Fibroblast of mammary gland (primary cell): ENCODE measurements around the gene MGRN1.

Source experiments
- DNase-seq: peaks from one replicate; pipeline ENCODE4 v3.0.0-alpha.2; 2010; ENCODE audit warnings: low read depth
- H3K4me3 ChIP-seq: 2 replicates; pipeline ENCODE4 v1.5.1; 2011; ENCODE audit warnings: low read depth, mild to moderate bottlenecking, low read length, moderate library complexity; ENCODE audit not compliant: control insufficient read depth
- CTCF ChIP-seq: conservative IDR thresholded peaks from 2 replicates; pipeline ENCODE4 v1.5.1; 2011; ENCODE audit warnings: low read depth, low read length, inconsistent platforms; ENCODE audit not compliant: control insufficient read depth, insufficient read depth

MGRN1 gene

GRCh38 chr16:4602331-4602730 lies 22.3 kb upstream of the MGRN1 start:
- no peak for DNase-seq

GRCh38 chr16:4603624-4604170 lies 20.9 kb upstream of the MGRN1 start:
- no peak for TF ChIP-seq CTCF
- DNase-seq: no peak
- no peak overlapping the region for H3K4me3 ChIP-seq

More at GRCh38 chr16:4602331-4602730, 22.3 kb upstream of the MGRN1 start:
- TF ChIP-seq CTCF: no peak
- H3K4me3 ChIP-seq: no peak overlapping the region

- no peak overlapping the region for H3K4me3 ChIP-seq
- DNase-seq: no peak
- TF ChIP-seq CTCF: no peak
Observed at GRCh38 chr16:4604401-4604800, 20.2 kb upstream of the MGRN1 start.

- no peak overlapping the region for H3K4me3 ChIP-seq
- no peak for DNase-seq
- TF ChIP-seq CTCF: no peak
Observed at GRCh38 chr16:4606354-4606753, 18.3 kb upstream of the MGRN1 start.

- TF ChIP-seq CTCF: no peak
- H3K4me3 ChIP-seq: no peak overlapping the region
- no peak for DNase-seq
Observed at GRCh38 chr16:4607841-4608703, 16.6 kb upstream of the MGRN1 start.

- no peak for TF ChIP-seq CTCF
- H3K4me3 ChIP-seq: no peak overlapping the region
- no peak for DNase-seq
Observed at GRCh38 chr16:4608704-4608980, 16.0 kb upstream of the MGRN1 start.
